Measurements from ENCODE around the gene REG4.

DNA sequence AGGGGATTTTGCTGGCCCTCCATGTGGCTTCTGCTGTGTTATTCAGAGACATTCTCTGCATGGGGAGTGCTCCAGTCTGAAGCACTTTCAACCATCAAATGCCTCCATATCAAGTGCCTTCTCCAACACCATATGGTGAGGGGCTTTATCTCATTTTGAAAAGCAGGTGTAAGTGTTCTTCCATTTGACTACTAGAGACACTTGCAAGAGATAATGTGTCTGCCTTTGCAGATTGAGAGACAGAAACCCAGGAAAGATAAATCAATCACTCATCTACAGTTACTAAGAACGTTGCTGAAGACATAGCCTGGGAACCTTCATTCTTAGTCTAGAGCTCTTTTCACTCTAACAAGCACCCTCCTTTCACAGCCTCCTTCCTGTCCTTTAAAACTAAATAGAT, 29.5 kb upstream of the REG4 start:
- TF ChIP-seq, protein P1, sequence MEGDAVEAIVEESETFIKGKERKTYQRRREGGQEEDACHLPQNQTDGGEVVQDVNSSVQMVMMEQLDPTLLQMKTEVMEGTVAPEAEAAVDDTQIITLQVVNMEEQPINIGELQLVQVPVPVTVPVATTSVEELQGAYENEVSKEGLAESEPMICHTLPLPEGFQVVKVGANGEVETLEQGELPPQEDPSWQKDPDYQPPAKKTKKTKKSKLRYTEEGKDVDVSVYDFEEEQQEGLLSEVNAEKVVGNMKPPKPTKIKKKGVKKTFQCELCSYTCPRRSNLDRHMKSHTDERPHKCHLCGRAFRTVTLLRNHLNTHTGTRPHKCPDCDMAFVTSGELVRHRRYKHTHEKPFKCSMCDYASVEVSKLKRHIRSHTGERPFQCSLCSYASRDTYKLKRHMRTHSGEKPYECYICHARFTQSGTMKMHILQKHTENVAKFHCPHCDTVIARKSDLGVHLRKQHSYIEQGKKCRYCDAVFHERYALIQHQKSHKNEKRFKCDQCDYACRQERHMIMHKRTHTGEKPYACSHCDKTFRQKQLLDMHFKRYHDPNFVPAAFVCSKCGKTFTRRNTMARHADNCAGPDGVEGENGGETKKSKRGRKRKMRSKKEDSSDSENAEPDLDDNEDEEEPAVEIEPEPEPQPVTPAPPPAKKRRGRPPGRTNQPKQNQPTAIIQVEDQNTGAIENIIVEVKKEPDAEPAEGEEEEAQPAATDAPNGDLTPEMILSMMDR (IDR thresholded peaks at IDR 0.05), result no peak
- TF ChIP-seq CHD2 (IDR thresholded peaks at IDR 0.05; ENCODE audit: low read length, partially characterized antibody), result no peak
- no peak for TF ChIP-seq RAD21 (IDR thresholded peaks at IDR 0.05; ENCODE audit: low read length)
- no peak for TF ChIP-seq EP300 (IDR thresholded peaks at IDR 0.05; ENCODE audit: borderline replicate concordance in 1 of 2, low read depth in 1 of 2, low read length in 1 of 2)
- no peak for TF ChIP-seq EZH2phosphoT487 (IDR thresholded peaks at IDR 0.05; ENCODE audit: borderline replicate concordance, low read depth)
- TF ChIP-seq NFIC (IDR thresholded peaks at IDR 0.05; ENCODE audit: borderline replicate concordance), result no peak
- no peak for TF ChIP-seq POLR2AphosphoS5 (IDR thresholded peaks at IDR 0.05; ENCODE audit: low read depth, low read length)
- no peak for TF ChIP-seq SMC3 (IDR thresholded peaks at IDR 0.05; ENCODE audit: low read depth, low read length)
- TF ChIP-seq NRF1 (IDR thresholded peaks at IDR 0.05; ENCODE audit: low read depth, low read length), result no peak
- TF ChIP-seq, protein P2, sequence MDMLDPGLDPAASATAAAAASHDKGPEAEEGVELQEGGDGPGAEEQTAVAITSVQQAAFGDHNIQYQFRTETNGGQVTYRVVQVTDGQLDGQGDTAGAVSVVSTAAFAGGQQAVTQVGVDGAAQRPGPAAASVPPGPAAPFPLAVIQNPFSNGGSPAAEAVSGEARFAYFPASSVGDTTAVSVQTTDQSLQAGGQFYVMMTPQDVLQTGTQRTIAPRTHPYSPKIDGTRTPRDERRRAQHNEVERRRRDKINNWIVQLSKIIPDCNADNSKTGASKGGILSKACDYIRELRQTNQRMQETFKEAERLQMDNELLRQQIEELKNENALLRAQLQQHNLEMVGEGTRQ (IDR thresholded peaks at IDR 0.05; ENCODE audit: borderline replicate concordance, low read depth, low read length), result no peak
- no peak for TF ChIP-seq GABPA (IDR thresholded peaks at IDR 0.05; ENCODE audit: low read depth)
- TF ChIP-seq, protein P3, sequence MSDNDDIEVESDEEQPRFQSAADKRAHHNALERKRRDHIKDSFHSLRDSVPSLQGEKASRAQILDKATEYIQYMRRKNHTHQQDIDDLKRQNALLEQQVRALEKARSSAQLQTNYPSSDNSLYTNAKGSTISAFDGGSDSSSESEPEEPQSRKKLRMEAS (IDR thresholded peaks at IDR 0.05; ENCODE audit: low read depth), result no peak

Measured in SK-N-SH (cell line).